Nephron (organoid): Measurements from ENCODE around the gene PTMA.

Source experiments
- H3K27ac Mint-ChIP-seq, 3 experiments: 2 replicates each; pipeline ENCODE4 v1.8.0; 2020; ENCODE audit warnings: mixed read lengths in 3 of 3, mild to moderate bottlenecking in 2 of 3, moderate library complexity in 1 of 3
- H3K27me3 Mint-ChIP-seq: 2 replicates; pipeline ENCODE4 v1.8.0; 2021; ENCODE audit warnings: low read depth, mild to moderate bottlenecking, moderate library complexity, mixed read lengths
- H3K36me3 Mint-ChIP-seq: 2 replicates; pipeline ENCODE4 v1.8.0; 2020; ENCODE audit warnings: low read depth, mixed read lengths
- H3K4me1 Mint-ChIP-seq: 2 replicates; pipeline ENCODE4 v1.8.0; 2020; ENCODE audit warnings: mixed read lengths
- H3K4me3 Mint-ChIP-seq, 3 experiments: 2 replicates each; pipeline ENCODE4 v1.8.0; 2020; ENCODE audit warnings: mild to moderate bottlenecking in 3 of 3, mixed read lengths in 3 of 3, moderate library complexity in 2 of 3
- H3K9me3 Mint-ChIP-seq: 2 replicates; pipeline ENCODE4 v1.8.0; 2020; ENCODE audit warnings: mixed read lengths
- CTCF ChIP-seq, 3 experiments: fragments of 200-600 bp; sonication (generic); IDR thresholded peaks; one replicate each; pipeline ENCODE4 v1.5.0; 2021; ENCODE audit warnings: antibody characterized with exemption in 3 of 3; ENCODE audit not compliant: unreplicated experiment in 3 of 3

Gene PTMA

GRCh38 chr2:231673348-231673770 is 35.0 kb upstream of the PTMA start:
- H3K4me1 Mint-ChIP-seq: peaks cover 16% of the 10 kb centered on the region
- no peaks in the 10 kb centered on the region for H3K9me3 Mint-ChIP-seq
- H3K27me3 Mint-ChIP-seq: peaks cover 5% of the 10 kb centered on the region
- TF ChIP-seq CTCF (IDR thresholded peaks at IDR 0.05; ENCODE audit: unreplicated experiment in 3 of 3): no peak
- H3K36me3 Mint-ChIP-seq: no peaks in the 10 kb centered on the region
- H3K27ac Mint-ChIP-seq: peak overlapping the region; percentile 79 to 93 (median 89)
- H3K4me3 Mint-ChIP-seq: peak overlapping the region in 2 of 3 experiments; percentile 60 to 69

GRCh38 chr2:231674587-231675338 is 33.6 kb upstream of the PTMA start:
- Mint-ChIP-seq H3K27ac (peak overlapping the region in 2 of 3 experiments; percentile 33 to 54), H3K36me3 (no peaks in the 10 kb centered on the region), H3K4me3 (no peak overlapping the region), H3K27me3 (peaks cover 5% of the 10 kb centered on the region), H3K4me1 (peaks cover 14% of the 10 kb centered on the region), H3K9me3 (no peaks in the 10 kb centered on the region)
- peak; percentile 76 to 85 (median 77) for TF ChIP-seq CTCF (IDR thresholded peaks at IDR 0.05; ENCODE audit: unreplicated experiment in 3 of 3)

GRCh38 chr2:231676243-231676642 is 32.1 kb upstream of the PTMA start:
- H3K4me1 Mint-ChIP-seq: peaks cover 14% of the 10 kb centered on the region
- H3K4me3 Mint-ChIP-seq: no peak overlapping the region
- peak overlapping the region in 1 of 3 experiments; percentile 18 for H3K27ac Mint-ChIP-seq
- H3K9me3 Mint-ChIP-seq: no peaks in the 10 kb centered on the region
- no peak for TF ChIP-seq CTCF (IDR thresholded peaks at IDR 0.05; ENCODE audit: unreplicated experiment in 3 of 3)
- H3K27me3 Mint-ChIP-seq: peaks cover 5% of the 10 kb centered on the region
- H3K36me3 Mint-ChIP-seq: no peaks in the 10 kb centered on the region

GRCh38 chr2:231677632-231678104 is 30.7 kb upstream of the PTMA start:
- Mint-ChIP-seq H3K4me1 (peaks cover 25% of the 10 kb centered on the region), H3K9me3 (no peaks in the 10 kb centered on the region), H3K36me3 (no peaks in the 10 kb centered on the region), H3K27me3 (peaks cover 10% of the 10 kb centered on the region), H3K4me3 (peak overlapping the region in 2 of 3 experiments; percentile 6 to 9), H3K27ac (peak overlapping the region; percentile 13 to 68 (median 19))
- peak; percentile 91 to 92 (median 92) for TF ChIP-seq CTCF (IDR thresholded peaks at IDR 0.05; ENCODE audit: unreplicated experiment in 3 of 3)

GRCh38 chr2:231679908-231680284 is 28.4 kb upstream of the PTMA start:
- H3K27ac Mint-ChIP-seq: peak overlapping the region; percentile 73 to 92 (median 89)
- peak overlapping the region; percentile 48 to 75 (median 68) for H3K4me3 Mint-ChIP-seq
- H3K36me3 Mint-ChIP-seq: no peaks in the 10 kb centered on the region
- H3K27me3 Mint-ChIP-seq: peaks cover 10% of the 10 kb centered on the region
- peaks cover 26% of the 10 kb centered on the region for H3K4me1 Mint-ChIP-seq
- no peaks in the 10 kb centered on the region for H3K9me3 Mint-ChIP-seq
- no peak for TF ChIP-seq CTCF (IDR thresholded peaks at IDR 0.05; ENCODE audit: unreplicated experiment in 3 of 3)
